CD8-positive, alpha-beta memory T cell (primary cell): ENCODE results near the gene PRKG1. TPM values are rescaled to one million over a fixed set of nuclear protein-coding genes. Genes with fewer than 3 reads are reported as not detected.

Experiments used
- CTCF ChIA-PET: fragments of 350-600 bp; sonication (Branson Sonifier 250); formaldehyde crosslinking; loops from one replicate; lab custom pipeline; 2021; ENCODE audit warnings: antibody characterized with exemption; lab: Charles Lee
- POLR2A ChIA-PET: fragments of 350-600 bp; sonication (Branson Sonifier 250); formaldehyde crosslinking; loops from one replicate; lab custom pipeline; 2021; ENCODE audit warnings: antibody characterized with exemption; lab: Charles Lee
- DNase-seq, 5 donors: peaks; one replicate each; pipeline versions ENCODE4 v3.0.0 to v3.0.0-alpha.2; 2020 to 2022; ENCODE audit warnings: mixed read lengths in 1 of 5
- H3K27ac ChIP-seq: one replicate; pipeline ENCODE4 v1.7.0; 2013; ENCODE audit warnings: low read depth, mild to moderate bottlenecking, low read length, moderate library complexity
- H3K27me3 ChIP-seq: 2 replicates; pipeline ENCODE4 v1.7.0; 2013; ENCODE audit warnings: low read length, mild to moderate bottlenecking; ENCODE audit not compliant: insufficient read depth, poor library complexity, severe bottlenecking
- H3K36me3 ChIP-seq: 2 replicates; pipeline ENCODE4 v1.7.0; 2013; ENCODE audit warnings: mild to moderate bottlenecking, low read length, moderate library complexity; ENCODE audit not compliant: insufficient read depth
- H3K4me1 ChIP-seq: 2 replicates; pipeline ENCODE4 v1.7.0; 2013; ENCODE audit warnings: mild to moderate bottlenecking, low read length, moderate library complexity; ENCODE audit not compliant: insufficient read depth
- H3K4me3 ChIP-seq: 2 replicates; pipeline ENCODE4 v1.7.0; 2013; ENCODE audit warnings: mild to moderate bottlenecking, low read length
- H3K9me3 ChIP-seq: 2 replicates; pipeline ENCODE4 v1.7.0; 2013; ENCODE audit warnings: mild to moderate bottlenecking, low read length
- H3K27ac Mint-ChIP-seq, 8 donors: one replicate each; pipeline ENCODE4 v1.8.0; 2020 to 2021; ENCODE audit warnings: mixed read lengths in 8 of 8, mild to moderate bottlenecking in 6 of 8, inconsistent platforms in 3 of 8, moderate library complexity in 3 of 8
- H3K27me3 Mint-ChIP-seq, 2 donors: one replicate each; pipeline ENCODE4 v1.8.0; 2020 to 2021; ENCODE audit warnings: mixed read lengths in 2 of 2, mild to moderate bottlenecking in 1 of 2, moderate library complexity in 1 of 2
- H3K36me3 Mint-ChIP-seq, 3 donors: one replicate each; pipeline ENCODE4 v1.8.0; 2020 to 2021; ENCODE audit warnings: mixed read lengths in 3 of 3, inconsistent platforms in 1 of 3, mild to moderate bottlenecking in 1 of 3
- H3K4me1 Mint-ChIP-seq, 3 donors: one replicate each; pipeline ENCODE4 v1.8.0; 2020 to 2021; ENCODE audit warnings: mixed read lengths in 3 of 3, inconsistent platforms in 1 of 3, mild to moderate bottlenecking in 1 of 3
- H3K4me3 Mint-ChIP-seq, 7 donors: one replicate each; pipeline ENCODE4 v1.8.0; 2020 to 2021; ENCODE audit warnings: mixed read lengths in 7 of 7, mild to moderate bottlenecking in 6 of 7, moderate library complexity in 4 of 7, inconsistent platforms in 2 of 7
- H3K9me3 Mint-ChIP-seq, 5 donors: one replicate each; pipeline ENCODE4 v1.8.0; 2020 to 2022; ENCODE audit warnings: mixed read lengths in 5 of 5, mild to moderate bottlenecking in 3 of 5, moderate library complexity in 2 of 5, inconsistent platforms in 1 of 5
- polyA plus RNA-seq: library from polyadenylated mRNA; unstranded; fragments of 300-500 nt; fragmentation: Illumina TruSeq; gene quantifications from one replicate; pipeline ENCODE4 v1.2.3, GENCODE V29; 2021
- total RNA-seq, 2 experiments: library from RNA; stranded (reverse); gene quantifications; one replicate each; pipeline ENCODE4 v1.2.3, GENCODE V29; 2021

Gene PRKG1
- total and polyA plus RNA-seq, 3 experiments from 2014 or later: not detected

GRCh38 chr10:51804866-51805265 is 730.6 kb downstream of the PRKG1 start:
- H3K27me3 ChIP-seq: no peaks in the 10 kb centered on the region
- no peak overlapping the region for H3K27ac ChIP-seq
- H3K9me3 Mint-ChIP-seq: no peaks in the 10 kb centered on the region
- peaks cover 0 to 1% of the 10 kb centered on the region in 2 donors for H3K27me3 Mint-ChIP-seq
- CTCF ChIA-PET: no interaction called here
- no peaks in the 10 kb centered on the region for H3K4me1 ChIP-seq
- H3K4me3 ChIP-seq: no peak overlapping the region
- H3K9me3 ChIP-seq: no peaks in the 10 kb centered on the region
- H3K27ac Mint-ChIP-seq: no peak overlapping the region
- H3K4me3 Mint-ChIP-seq: no peak overlapping the region
- H3K4me1 Mint-ChIP-seq: no peaks in the 10 kb centered on the region
- POLR2A ChIA-PET: no interaction called here
- no peak for DNase-seq
- H3K36me3 Mint-ChIP-seq: no peaks in the 10 kb centered on the region
- H3K36me3 ChIP-seq: no peaks in the 10 kb centered on the region

GRCh38 chr10:51806079-51806835 is 732.0 kb downstream of the PRKG1 start:
- no peaks in the 10 kb centered on the region for H3K9me3 ChIP-seq
- no peaks in the 10 kb centered on the region for H3K4me1 Mint-ChIP-seq
- H3K27me3 ChIP-seq: no peaks in the 10 kb centered on the region
- no peaks in the 10 kb centered on the region for H3K36me3 Mint-ChIP-seq
- CTCF ChIA-PET: no interaction called here
- no peaks in the 10 kb centered on the region for H3K9me3 Mint-ChIP-seq
- H3K4me3 Mint-ChIP-seq: no peak overlapping the region
- POLR2A ChIA-PET: no interaction called here
- no peaks in the 10 kb centered on the region for H3K4me1 ChIP-seq
- DNase-seq: no peak
- H3K27me3 Mint-ChIP-seq: peaks cover 0 to 1% of the 10 kb centered on the region in 2 donors
- no peak overlapping the region for H3K27ac Mint-ChIP-seq
- H3K4me3 ChIP-seq: no peak overlapping the region
- H3K36me3 ChIP-seq: no peaks in the 10 kb centered on the region
- no peak overlapping the region for H3K27ac ChIP-seq

- no peak for DNase-seq
- no peak overlapping the region for H3K4me3 Mint-ChIP-seq
- H3K27me3 ChIP-seq: no peaks in the 10 kb centered on the region
- no peak overlapping the region for H3K27ac Mint-ChIP-seq
- H3K4me3 ChIP-seq: no peak overlapping the region
- no peak overlapping the region for H3K27ac ChIP-seq
- ChIA-PET POLR2A (no interaction called here), CTCF (no interaction called here)
- H3K36me3 Mint-ChIP-seq: no peaks in the 10 kb centered on the region
- H3K36me3 ChIP-seq: no peaks in the 10 kb centered on the region
- H3K9me3 Mint-ChIP-seq: no peaks in the 10 kb centered on the region
- no peaks in the 10 kb centered on the region for H3K4me1 ChIP-seq
- no peaks in the 10 kb centered on the region for H3K4me1 Mint-ChIP-seq
- no peaks in the 10 kb centered on the region for H3K9me3 ChIP-seq
- H3K27me3 Mint-ChIP-seq: no peaks in the 10 kb centered on the region
These were observed 733.9 kb downstream of the PRKG1 start for GRCh38 chr10:51808187-51808586.

GRCh38 chr10:51815723-51816122 is 741.4 kb downstream of the PRKG1 start:
- Histone ChIP-seq H3K4me1 (no peaks in the 10 kb centered on the region), H3K4me3 (no peak overlapping the region), H3K27me3 (no peaks in the 10 kb centered on the region), H3K9me3 (no peaks in the 10 kb centered on the region), H3K27ac (no peak overlapping the region), H3K36me3 (no peaks in the 10 kb centered on the region)
- no peak for DNase-seq
- CTCF ChIA-PET: no interaction called here
- H3K36me3 Mint-ChIP-seq: no peaks in the 10 kb centered on the region
- no peak overlapping the region for H3K27ac Mint-ChIP-seq
- peaks cover 0 to 3% of the 10 kb centered on the region in 2 donors for H3K27me3 Mint-ChIP-seq
- H3K9me3 Mint-ChIP-seq: no peaks in the 10 kb centered on the region
- H3K4me3 Mint-ChIP-seq: no peak overlapping the region
- no peaks in the 10 kb centered on the region for H3K4me1 Mint-ChIP-seq
- POLR2A ChIA-PET: no interaction called here

GRCh38 chr10:51821045-51821444 is 746.8 kb downstream of the PRKG1 start:
- peaks cover 0 to 2% (median 0%) of the 10 kb centered on the region in 5 donors for H3K9me3 Mint-ChIP-seq
- no peak overlapping the region for H3K27ac Mint-ChIP-seq
- CTCF ChIA-PET: no interaction called here
- no peaks in the 10 kb centered on the region for H3K36me3 ChIP-seq
- POLR2A ChIA-PET: no interaction called here
- no peaks in the 10 kb centered on the region for H3K4me1 Mint-ChIP-seq
- no peak overlapping the region for H3K4me3 Mint-ChIP-seq
- no peaks in the 10 kb centered on the region for H3K4me1 ChIP-seq
- DNase-seq: no peak
- H3K36me3 Mint-ChIP-seq: no peaks in the 10 kb centered on the region
- H3K27ac ChIP-seq: no peak overlapping the region
- H3K9me3 ChIP-seq: no peaks in the 10 kb centered on the region
- H3K27me3 Mint-ChIP-seq: peaks cover 4 to 7% of the 10 kb centered on the region in 2 donors
- no peak overlapping the region for H3K4me3 ChIP-seq
- no peaks in the 10 kb centered on the region for H3K27me3 ChIP-seq

- DNase-seq: no peak
- Mint-ChIP-seq H3K4me3 (no peak overlapping the region), H3K27me3 (peaks cover 4 to 7% of the 10 kb centered on the region in 2 donors), H3K4me1 (no peaks in the 10 kb centered on the region), H3K36me3 (no peaks in the 10 kb centered on the region), H3K9me3 (peaks cover 0 to 2% (median 0%) of the 10 kb centered on the region in 5 donors), H3K27ac (no peak overlapping the region)
- H3K27me3 ChIP-seq: no peaks in the 10 kb centered on the region
- no peak overlapping the region for H3K27ac ChIP-seq
- ChIA-PET CTCF (no interaction called here), POLR2A (no interaction called here)
- no peaks in the 10 kb centered on the region for H3K9me3 ChIP-seq
- no peaks in the 10 kb centered on the region for H3K36me3 ChIP-seq
- no peak overlapping the region for H3K4me3 ChIP-seq
- no peaks in the 10 kb centered on the region for H3K4me1 ChIP-seq
These were observed 747.5 kb downstream of the PRKG1 start for GRCh38 chr10:51821745-51822144.

- Histone ChIP-seq H3K27ac (no peak overlapping the region), H3K36me3 (no peaks in the 10 kb centered on the region), H3K9me3 (no peaks in the 10 kb centered on the region), H3K4me1 (no peaks in the 10 kb centered on the region), H3K27me3 (no peaks in the 10 kb centered on the region), H3K4me3 (no peak overlapping the region)
- Mint-ChIP-seq H3K36me3 (no peaks in the 10 kb centered on the region), H3K27ac (no peak overlapping the region), H3K27me3 (no peaks in the 10 kb centered on the region), H3K4me3 (no peak overlapping the region), H3K9me3 (peaks cover 0 to 2% (median 0%) of the 10 kb centered on the region in 5 donors), H3K4me1 (no peaks in the 10 kb centered on the region)
- ChIA-PET POLR2A (no interaction called here), CTCF (no interaction called here)
- no peak for DNase-seq
These were observed 758.5 kb downstream of the PRKG1 start for GRCh38 chr10:51832652-51833383.

GRCh38 chr10:51834548-51834947 is 760.3 kb downstream of the PRKG1 start:
- CTCF ChIA-PET: no interaction called here
- H3K36me3 Mint-ChIP-seq: no peaks in the 10 kb centered on the region
- Histone ChIP-seq H3K4me3 (no peak overlapping the region), H3K27ac (no peak overlapping the region), H3K4me1 (no peaks in the 10 kb centered on the region), H3K27me3 (no peaks in the 10 kb centered on the region), H3K36me3 (no peaks in the 10 kb centered on the region), H3K9me3 (no peaks in the 10 kb centered on the region)
- DNase-seq: no peak
- H3K27me3 Mint-ChIP-seq: no peaks in the 10 kb centered on the region
- POLR2A ChIA-PET: no interaction called here
- peaks cover 0 to 2% (median 0%) of the 10 kb centered on the region in 5 donors for H3K9me3 Mint-ChIP-seq
- H3K4me3 Mint-ChIP-seq: no peak overlapping the region
- no peak overlapping the region for H3K27ac Mint-ChIP-seq
- no peaks in the 10 kb centered on the region for H3K4me1 Mint-ChIP-seq
